HEK293 (cell line): ENCODE results near the gene TYR.
"Not testable (repeated sequence)": the region's sequence is repeated elsewhere in the genome, so short reads cannot be mapped to it uniquely, and the experiment has no call there.

ENCODE experiments used
- CTCF ChIA-PET: fragments of 350-600 bp; formaldehyde crosslinking; extraction: SDS; loops from one replicate; lab custom pipeline; 2021; ENCODE audit warnings: antibody characterized with exemption; lab: Yijun Ruan, JAX
- POLR2A ChIA-PET: fragments of 300-600 bp; formaldehyde crosslinking; extraction: SDS; loops from one replicate; lab custom pipeline; 2020; ENCODE audit warnings: antibody characterized with exemption, inconsistent platforms; lab: Yijun Ruan, JAX
- H3K27ac ChIP-seq: fragments of 200-500 bp; sonication (Bioruptor generic); 2 replicates; pipeline ENCODE4 v1.5.1; 2014; ENCODE audit warnings: low read depth, low read length, control low read depth, inconsistent platforms; ENCODE audit errors: extremely low read depth
- H3K36me3 ChIP-seq, 2 experiments: fragments of 200-500 bp in 1 of 2; sonication (Bioruptor generic) in 1 of 2; 1 replicate in 1 of 2; 2 replicates in 1 of 2; pipeline ENCODE4 v1.5.1; 2014 to 2017; ENCODE audit warnings: inconsistent platforms in 2 of 2, low read length in 2 of 2; ENCODE audit not compliant: control insufficient read depth in 2 of 2, insufficient read depth in 1 of 2
- H3K4me1 ChIP-seq: fragments of 200-500 bp; sonication (Bioruptor generic); 2 replicates; pipeline ENCODE4 v1.5.1; 2014; ENCODE audit warnings: mild to moderate bottlenecking, low read length, inconsistent platforms; ENCODE audit not compliant: control insufficient read depth, insufficient read depth
- H3K4me3 ChIP-seq: 2 replicates; pipeline ENCODE4 v1.5.1; 2011; ENCODE audit warnings: low read depth, mild to moderate bottlenecking, control low read depth, low read length, moderate library complexity
- H3K9me3 ChIP-seq: fragments of 200-500 bp; sonication (Bioruptor generic); 2 replicates; pipeline ENCODE4 v1.5.1; 2014; ENCODE audit warnings: low read depth, low read length, inconsistent platforms; ENCODE audit not compliant: control insufficient read depth, insufficient read depth
- BCL11A ChIP-seq: fragments of 450-650 bp; formaldehyde crosslinking; IDR thresholded peaks from 2 replicates; pipeline ENCODE4 v1.5.1; 2016; ENCODE audit warnings: low read depth, missing biosample characterization, missing genetic modification characterization
- GFI1B ChIP-seq: fragments of 450-650 bp; formaldehyde crosslinking; IDR thresholded peaks from 2 replicates; pipeline ENCODE4 v1.5.1; 2016; ENCODE audit warnings: missing biosample characterization, missing genetic modification characterization
- PBX3 ChIP-seq: sonication (generic); formaldehyde crosslinking; IDR thresholded peaks from 2 replicates; pipeline ENCODE4 v1.8.1; 2022; ENCODE audit warnings: mild to moderate bottlenecking, moderate library complexity, missing genetic modification reagents
- REPIN1 ChIP-seq: fragments of 450-650 bp; formaldehyde crosslinking; IDR thresholded peaks from 2 replicates; pipeline ENCODE4 v1.5.1; 2017; ENCODE audit warnings: missing biosample characterization, missing genetic modification characterization, low read depth
- ZBTB20 ChIP-seq: fragments of 450-650 bp; formaldehyde crosslinking; IDR thresholded peaks from 2 replicates; pipeline ENCODE4 v1.5.1; 2016; ENCODE audit warnings: missing biosample characterization, missing genetic modification characterization
- ZFP3 ChIP-seq: fragments of 450-650 bp; formaldehyde crosslinking; IDR thresholded peaks from 2 replicates; pipeline ENCODE4 v1.5.1; 2016; ENCODE audit warnings: low read depth, missing biosample characterization, missing genetic modification characterization
- ZFP37 ChIP-seq: fragments of 450-650 bp; formaldehyde crosslinking; IDR thresholded peaks from 2 replicates; pipeline ENCODE4 v1.5.1; 2016; ENCODE audit warnings: missing biosample characterization, missing genetic modification characterization
- ZNF10 ChIP-seq: fragments of 450-650 bp; formaldehyde crosslinking; IDR thresholded peaks from 2 replicates; pipeline ENCODE4 v1.5.1; 2017; ENCODE audit warnings: missing biosample characterization, missing genetic modification characterization
- ZNF140 ChIP-seq: fragments of 450-650 bp; formaldehyde crosslinking; IDR thresholded peaks from 2 replicates; pipeline ENCODE4 v1.5.1; 2016; ENCODE audit warnings: missing biosample characterization, missing genetic modification characterization
- ZNF302 ChIP-seq: fragments of 450-650 bp; formaldehyde crosslinking; IDR thresholded peaks from 2 replicates; pipeline ENCODE4 v1.5.1; 2016; ENCODE audit warnings: missing biosample characterization, missing genetic modification characterization, low read depth
- ZNF37A ChIP-seq: fragments of 450-650 bp; IDR thresholded peaks from 2 replicates; pipeline ENCODE4 v1.5.1; 2018; ENCODE audit warnings: missing biosample characterization, missing genetic modification characterization
- ZNF391 ChIP-seq: fragments of 450-650 bp; formaldehyde crosslinking; IDR thresholded peaks from 2 replicates; pipeline ENCODE4 v1.5.1; 2016; ENCODE audit warnings: low read depth, missing biosample characterization, missing genetic modification characterization, borderline replicate concordance
- ZNF521 ChIP-seq: fragments of 450-650 bp; formaldehyde crosslinking; IDR thresholded peaks from 2 replicates; pipeline ENCODE4 v1.5.1; 2017; ENCODE audit warnings: missing biosample characterization, mild to moderate bottlenecking, missing genetic modification characterization
- ZNF621 ChIP-seq: fragments of 450-650 bp; formaldehyde crosslinking; IDR thresholded peaks from 2 replicates; pipeline ENCODE4 v1.5.1; 2017; ENCODE audit warnings: missing biosample characterization, missing genetic modification characterization
- ZNF639 ChIP-seq: fragments of 450-650 bp; formaldehyde crosslinking; IDR thresholded peaks from 2 replicates; pipeline ENCODE4 v1.5.1; 2016; ENCODE audit warnings: missing biosample characterization, missing genetic modification characterization
- ZNF701 ChIP-seq: fragments of 450-650 bp; formaldehyde crosslinking; IDR thresholded peaks from 2 replicates; pipeline ENCODE4 v1.5.1; 2016; ENCODE audit warnings: missing biosample characterization, missing genetic modification characterization
- ZNF777 ChIP-seq: fragments of 450-650 bp; formaldehyde crosslinking; IDR thresholded peaks from 2 replicates; pipeline ENCODE4 v1.5.1; 2017; ENCODE audit warnings: missing biosample characterization, missing genetic modification characterization, borderline replicate concordance
- ZSCAN30 ChIP-seq: fragments of 450-650 bp; IDR thresholded peaks from 2 replicates; pipeline ENCODE4 v1.5.1; 2018; ENCODE audit warnings: missing biosample characterization, mild to moderate bottlenecking, missing genetic modification characterization, moderate library complexity
- ZXDB ChIP-seq: fragments of 450-650 bp; formaldehyde crosslinking; IDR thresholded peaks from 2 replicates; pipeline ENCODE4 v1.5.1; 2016; ENCODE audit warnings: missing biosample characterization, missing genetic modification characterization
- TF ChIP-seq, protein P1 (sequence below): fragments of 450-650 bp; formaldehyde crosslinking; IDR thresholded peaks from 2 replicates; pipeline ENCODE4 v1.5.1; 2016; ENCODE audit warnings: missing biosample characterization, missing genetic modification characterization

Gene TYR

GRCh38 chr11:89303029-89303428 is 125.4 kb downstream of the TYR start:
- H3K27ac ChIP-seq, H3K4me3 ChIP-seq, H3K36me3 ChIP-seq, CTCF ChIA-PET, H3K4me1 ChIP-seq, H3K9me3 ChIP-seq, POLR2A ChIA-PET: not testable (repeated sequence)

DNA sequence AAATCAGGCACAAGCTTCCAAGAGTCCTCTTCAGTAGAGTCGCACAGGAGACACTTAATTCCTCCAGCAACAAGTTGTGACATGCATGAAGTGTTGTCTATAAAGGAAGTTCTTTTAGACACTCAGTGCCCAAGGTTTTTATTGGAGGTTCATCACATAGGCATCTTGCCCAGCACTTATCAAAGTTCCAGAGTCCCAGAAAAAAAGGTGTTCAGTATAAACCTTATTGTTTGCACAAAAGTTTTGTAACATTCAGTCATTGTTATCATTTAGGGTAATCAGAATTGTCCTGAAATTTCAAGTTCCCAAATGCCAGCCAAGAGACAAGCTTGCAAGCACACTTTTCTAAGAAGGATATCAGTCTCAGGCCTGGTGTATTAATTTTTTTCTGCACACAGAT is 130.6 kb downstream of the TYR start:
- H3K4me3 ChIP-seq, POLR2A ChIA-PET, CTCF ChIA-PET, H3K36me3 ChIP-seq, H3K9me3 ChIP-seq, H3K4me1 ChIP-seq, H3K27ac ChIP-seq: not testable (repeated sequence)

DNA sequence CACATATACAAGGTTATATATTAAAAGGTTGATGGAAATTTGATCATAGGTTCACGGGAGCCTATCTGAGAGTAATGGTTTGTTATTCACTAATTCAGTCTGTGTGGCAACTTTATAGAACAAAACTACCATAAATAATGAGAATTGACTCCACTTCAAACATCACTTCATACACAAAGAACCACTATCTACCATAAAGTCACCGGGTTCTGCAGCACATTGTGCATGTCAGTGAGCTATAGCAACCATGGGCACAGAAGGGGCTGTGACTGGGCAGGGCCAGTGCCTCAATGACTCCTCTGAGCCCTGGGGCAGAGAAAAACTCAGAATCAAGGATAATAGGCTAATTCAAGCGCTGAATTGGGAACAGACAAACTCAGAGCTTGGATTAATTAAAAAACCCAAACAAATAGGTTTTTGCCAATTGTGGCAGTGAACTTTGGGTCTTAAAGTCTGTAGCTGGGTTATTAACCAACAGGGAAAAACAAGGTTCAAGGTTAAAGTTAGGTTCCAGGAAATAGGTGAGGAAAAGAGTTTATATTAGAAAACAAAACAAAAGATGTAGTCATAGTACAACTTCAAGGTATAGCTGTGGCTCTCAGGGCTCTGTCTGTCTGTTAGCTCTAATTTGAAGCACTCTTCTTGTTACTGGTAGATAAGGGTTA is 131.8 kb downstream of the TYR start:
- H3K4me1 ChIP-seq, POLR2A ChIA-PET: not testable (repeated sequence)

DNA sequence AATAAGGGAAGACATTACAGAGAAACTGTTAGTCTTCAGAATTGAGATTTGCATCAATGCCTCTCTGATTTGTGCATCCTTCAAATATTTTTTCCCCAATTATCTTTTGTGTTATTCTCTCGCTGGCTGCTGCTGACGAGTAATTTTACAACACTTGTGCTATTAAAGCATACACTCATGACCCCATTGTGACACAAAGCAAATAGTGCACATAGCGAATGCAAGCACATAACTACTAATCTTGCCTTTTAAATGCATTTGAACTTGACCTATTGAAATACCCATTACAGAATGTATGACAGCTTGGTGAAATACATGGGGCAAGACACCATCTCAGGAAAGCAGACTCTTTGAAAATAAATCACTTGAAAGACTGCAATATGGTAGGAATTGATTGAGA is 132.9 kb downstream of the TYR start:
- H3K9me3 ChIP-seq, CTCF ChIA-PET, POLR2A ChIA-PET: not testable (repeated sequence)

More for the DNA sequence above, 131.8 kb downstream of the TYR start:
- CTCF ChIA-PET, H3K4me3 ChIP-seq, H3K27ac ChIP-seq, H3K9me3 ChIP-seq, H3K36me3 ChIP-seq: not testable (repeated sequence)

GRCh38 chr11:89321401-89321800 is 143.7 kb downstream of the TYR start:
- no peaks in the 10 kb centered on the region for H3K9me3 ChIP-seq
- TF ChIP-seq ZFP37 (tag by site-specific recombination), result no peak
- no peak for TF ChIP-seq PBX3 (CRISPR knock-in tag)
- TF ChIP-seq ZNF37A (tag by site-specific recombination), result no peak
- TF ChIP-seq BCL11A, result no peak
- TF ChIP-seq ZNF777 (tag by site-specific recombination), result no peak
- no peak for TF ChIP-seq ZBTB20
- TF ChIP-seq ZNF10, result no peak
- TF ChIP-seq ZNF391 (tag by site-specific recombination), result no peak
- TF ChIP-seq ZNF521, result no peak
- no peak for TF ChIP-seq ZNF302 (tag by site-specific recombination)
- TF ChIP-seq ZXDB (tag by site-specific recombination), result no peak
- TF ChIP-seq ZNF701 (tag by site-specific recombination), result no peak
- no peak for TF ChIP-seq ZNF140
- no peak for TF ChIP-seq ZSCAN30 (tag by site-specific recombination)
- TF ChIP-seq ZNF639 (tag by site-specific recombination), result no peak
- no peak for TF ChIP-seq REPIN1
- TF ChIP-seq, protein P1, sequence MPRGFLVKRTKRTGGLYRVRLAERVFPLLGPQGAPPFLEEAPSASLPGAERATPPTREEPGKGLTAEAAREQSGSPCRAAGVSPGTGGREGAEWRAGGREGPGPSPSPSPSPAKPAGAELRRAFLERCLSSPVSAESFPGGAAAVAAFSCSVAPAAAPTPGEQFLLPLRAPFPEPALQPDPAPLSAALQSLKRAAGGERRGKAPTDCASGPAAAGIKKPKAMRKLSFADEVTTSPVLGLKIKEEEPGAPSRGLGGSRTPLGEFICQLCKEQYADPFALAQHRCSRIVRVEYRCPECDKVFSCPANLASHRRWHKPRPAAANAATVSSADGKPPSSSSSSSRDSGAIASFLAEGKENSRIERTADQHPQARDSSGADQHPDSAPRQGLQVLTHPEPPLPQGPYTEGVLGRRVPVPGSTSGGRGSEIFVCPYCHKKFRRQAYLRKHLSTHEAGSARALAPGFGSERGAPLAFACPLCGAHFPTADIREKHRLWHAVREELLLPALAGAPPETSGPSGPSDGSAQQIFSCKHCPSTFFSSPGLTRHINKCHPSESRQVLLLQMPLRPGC, result no peak
- no peak for TF ChIP-seq ZFP3 (tag by site-specific recombination)
- no peak for TF ChIP-seq ZNF621 (tag by site-specific recombination)
- TF ChIP-seq GFI1B (tag by site-specific recombination), result no peak
- H3K36me3 ChIP-seq, result no peaks in the 10 kb centered on the region
- POLR2A ChIA-PET, result no interaction called here
- no peak overlapping the region for H3K27ac ChIP-seq
- no peaks in the 10 kb centered on the region for H3K4me1 ChIP-seq
- H3K4me3 ChIP-seq, result no peak overlapping the region
- CTCF ChIA-PET, result no interaction called here

More for the DNA sequence above, 132.9 kb downstream of the TYR start:
- H3K27ac ChIP-seq, H3K4me3 ChIP-seq, H3K36me3 ChIP-seq, H3K4me1 ChIP-seq: not testable (repeated sequence)
